Activated naive CD8-positive, alpha-beta T cell (primary cell): ENCODE measurements around the gene IQSEC2.

Experiments used
- H3K27ac Mint-ChIP-seq: one replicate; pipeline ENCODE4 v1.8.0; 2021; ENCODE audit warnings: mixed read lengths
- H3K27me3 Mint-ChIP-seq: one replicate; pipeline ENCODE4 v1.8.0; 2021; ENCODE audit warnings: mixed read lengths
- H3K36me3 Mint-ChIP-seq: one replicate; pipeline ENCODE4 v1.8.0; 2021; ENCODE audit warnings: mixed read lengths
- H3K4me1 Mint-ChIP-seq: one replicate; pipeline ENCODE4 v1.8.0; 2021; ENCODE audit warnings: low read depth, mixed read lengths
- H3K4me3 Mint-ChIP-seq: one replicate; pipeline ENCODE4 v1.8.0; 2021; ENCODE audit warnings: mild to moderate bottlenecking, mixed read lengths
- H3K9me3 Mint-ChIP-seq: one replicate; pipeline ENCODE4 v1.8.0; 2021; ENCODE audit warnings: low read depth, mixed read lengths

The IQSEC2 gene

GRCh38 chrX:53285591-53285990 is 4.2 kb upstream of the IQSEC2 start:
- peaks cover 28% of the 10 kb centered on the region for H3K4me1 Mint-ChIP-seq
- H3K9me3 Mint-ChIP-seq: no peaks in the 10 kb centered on the region
- no peak overlapping the region for H3K4me3 Mint-ChIP-seq
- no peak overlapping the region for H3K27ac Mint-ChIP-seq
- no peaks in the 10 kb centered on the region for H3K27me3 Mint-ChIP-seq
- no peaks in the 10 kb centered on the region for H3K36me3 Mint-ChIP-seq

- Mint-ChIP-seq H3K4me1 (peaks cover 31% of the 10 kb centered on the region), H3K9me3 (no peaks in the 10 kb centered on the region), H3K27me3 (no peaks in the 10 kb centered on the region), H3K36me3 (no peaks in the 10 kb centered on the region), H3K27ac (no peak overlapping the region), H3K4me3 (no peak overlapping the region)
Measured at GRCh38 chrX:53284684-53285447, 3.5 kb upstream of the IQSEC2 start.

GRCh38 chrX:53283567-53283966 is 2.2 kb upstream of the IQSEC2 start:
- Mint-ChIP-seq H3K4me3 (no peak overlapping the region), H3K27me3 (no peaks in the 10 kb centered on the region), H3K36me3 (no peaks in the 10 kb centered on the region), H3K27ac (no peak overlapping the region), H3K9me3 (no peaks in the 10 kb centered on the region), H3K4me1 (peaks cover 26% of the 10 kb centered on the region)

DNA sequence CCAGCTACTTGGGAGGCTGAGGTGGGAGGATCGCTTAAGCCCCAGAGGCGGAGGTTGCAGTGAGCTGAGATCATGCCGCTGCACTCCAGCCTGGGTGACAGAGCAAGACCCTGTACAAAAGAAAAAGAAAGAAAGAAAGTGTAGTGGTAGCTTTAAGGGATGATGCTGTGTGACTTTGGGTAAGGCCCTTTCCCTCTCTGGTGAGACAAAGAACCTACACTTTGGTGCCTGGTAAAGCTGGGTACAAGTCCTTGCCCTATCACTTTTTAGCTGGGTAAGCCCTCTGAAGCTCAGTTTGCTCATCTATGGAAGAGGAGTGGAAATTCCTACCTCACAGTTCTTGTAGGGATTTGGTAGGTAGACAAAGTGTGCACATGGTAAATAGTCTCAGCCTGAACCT is 1.7 kb upstream of the IQSEC2 start:
- H3K27ac Mint-ChIP-seq: no peak overlapping the region
- H3K27me3 Mint-ChIP-seq: no peaks in the 10 kb centered on the region
- H3K9me3 Mint-ChIP-seq: no peaks in the 10 kb centered on the region
- peaks cover 22% of the 10 kb centered on the region for H3K4me1 Mint-ChIP-seq
- H3K4me3 Mint-ChIP-seq: no peak overlapping the region
- no peaks in the 10 kb centered on the region for H3K36me3 Mint-ChIP-seq

GRCh38 chrX:53281963-53282695 is 745 bp upstream of the IQSEC2 start:
- Mint-ChIP-seq H3K36me3 (no peaks in the 10 kb centered on the region), H3K4me3 (no peak overlapping the region), H3K4me1 (peaks cover 13% of the 10 kb centered on the region), H3K27ac (no peak overlapping the region), H3K27me3 (no peaks in the 10 kb centered on the region), H3K9me3 (no peaks in the 10 kb centered on the region)

DNA sequence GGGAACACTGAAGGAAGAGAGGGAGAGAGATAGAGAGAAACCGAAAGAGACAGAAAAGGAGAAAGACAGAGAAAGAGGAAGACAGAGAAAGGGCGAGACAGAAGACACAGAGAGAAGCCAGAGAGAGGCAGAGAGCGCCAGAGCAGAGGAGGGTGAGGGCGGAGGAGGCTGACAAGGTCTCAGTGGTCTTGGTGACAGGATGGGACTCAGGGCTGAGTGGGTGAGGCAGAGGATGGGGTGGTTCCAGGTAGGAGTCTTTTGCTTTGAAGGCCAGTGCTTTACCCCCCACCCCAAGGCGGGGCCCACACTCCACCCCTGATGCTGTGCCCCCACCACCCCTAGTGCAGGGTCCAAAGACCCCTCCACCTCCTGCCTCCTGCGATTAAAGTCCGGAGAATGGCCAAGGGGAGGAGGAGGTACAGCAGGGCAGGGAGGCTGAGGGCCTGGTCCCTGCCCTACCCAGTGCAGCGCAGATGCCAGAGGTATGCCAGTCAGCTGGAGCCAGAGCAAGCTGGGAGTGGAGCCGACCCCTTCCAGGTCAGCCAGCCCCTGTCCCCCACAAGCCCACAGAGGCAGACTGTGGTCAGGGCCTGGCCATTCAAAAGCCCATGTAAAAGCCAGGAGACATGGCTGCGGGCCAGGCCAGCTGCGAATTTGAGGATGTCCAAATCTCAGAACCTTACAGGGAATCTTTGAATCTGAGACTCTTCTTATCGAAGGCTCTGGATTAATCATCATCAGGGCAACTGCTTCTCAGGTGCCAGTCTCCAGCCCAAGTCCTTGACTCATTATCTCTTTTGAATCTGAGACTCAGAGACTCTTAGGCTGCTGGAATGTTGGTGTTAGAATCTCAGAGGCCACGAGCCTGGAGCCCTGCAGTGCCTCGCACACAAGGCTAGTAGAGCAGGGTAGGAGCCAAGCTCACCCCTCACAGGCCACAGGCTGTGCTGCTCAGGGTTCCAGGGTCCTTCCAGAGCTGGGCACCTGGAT is 758 bp downstream of the IQSEC2 start:
- H3K36me3 Mint-ChIP-seq: no peaks in the 10 kb centered on the region
- H3K27ac Mint-ChIP-seq: no peak overlapping the region
- H3K27me3 Mint-ChIP-seq: no peaks in the 10 kb centered on the region
- no peaks in the 10 kb centered on the region for H3K9me3 Mint-ChIP-seq
- no peak overlapping the region for H3K4me3 Mint-ChIP-seq
- peaks cover 10% of the 10 kb centered on the region for H3K4me1 Mint-ChIP-seq

DNA sequence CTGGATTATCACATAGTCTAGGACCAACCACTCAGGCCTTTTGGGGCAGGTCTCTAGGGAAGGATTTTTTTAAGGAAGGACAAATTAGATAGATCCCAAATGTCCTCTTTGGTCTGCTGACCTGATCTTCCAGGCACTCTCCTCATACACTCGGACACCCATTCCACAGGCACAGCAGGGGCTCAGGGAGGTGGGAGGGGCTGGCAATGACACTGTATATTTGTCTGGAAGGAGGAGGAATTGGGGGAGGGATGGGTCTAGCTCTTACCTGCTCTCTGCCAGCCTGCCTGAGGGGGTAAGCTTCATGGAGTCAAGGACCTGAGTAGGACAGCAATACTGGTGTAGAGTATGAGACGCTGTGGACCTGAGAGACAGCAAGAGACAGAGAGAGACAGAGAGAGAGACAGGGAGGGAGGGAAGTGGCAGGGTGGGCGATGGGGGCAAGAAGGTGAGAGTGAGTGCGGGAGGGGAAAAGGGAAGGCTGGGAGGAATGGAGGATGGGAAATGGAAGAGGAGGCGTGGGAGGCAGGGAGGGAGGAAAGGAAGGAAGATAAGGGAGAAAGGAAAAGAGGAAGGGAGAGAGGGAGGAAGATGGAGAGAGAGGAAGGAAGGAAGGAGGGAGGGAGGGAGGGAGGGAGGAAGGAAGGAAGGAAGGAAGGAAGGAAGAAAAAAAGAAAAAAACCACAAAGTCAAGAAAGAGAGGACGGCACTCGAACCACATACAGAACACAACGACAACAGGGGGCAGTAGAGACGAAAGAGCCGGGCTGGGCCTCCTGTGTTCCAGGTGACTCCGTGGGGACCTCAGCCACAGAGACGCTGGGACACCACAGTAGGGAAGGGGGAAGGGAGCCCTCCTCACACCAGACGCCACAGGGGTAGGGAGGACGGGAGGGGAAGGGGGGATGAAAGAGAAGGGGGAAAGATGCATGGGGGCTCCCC is 1.8 kb downstream of the IQSEC2 start:
- no peak overlapping the region for H3K4me3 Mint-ChIP-seq
- H3K36me3 Mint-ChIP-seq: no peaks in the 10 kb centered on the region
- H3K9me3 Mint-ChIP-seq: no peaks in the 10 kb centered on the region
- peaks cover 4% of the 10 kb centered on the region for H3K4me1 Mint-ChIP-seq
- no peak overlapping the region for H3K27ac Mint-ChIP-seq
- H3K27me3 Mint-ChIP-seq: no peaks in the 10 kb centered on the region

DNA sequence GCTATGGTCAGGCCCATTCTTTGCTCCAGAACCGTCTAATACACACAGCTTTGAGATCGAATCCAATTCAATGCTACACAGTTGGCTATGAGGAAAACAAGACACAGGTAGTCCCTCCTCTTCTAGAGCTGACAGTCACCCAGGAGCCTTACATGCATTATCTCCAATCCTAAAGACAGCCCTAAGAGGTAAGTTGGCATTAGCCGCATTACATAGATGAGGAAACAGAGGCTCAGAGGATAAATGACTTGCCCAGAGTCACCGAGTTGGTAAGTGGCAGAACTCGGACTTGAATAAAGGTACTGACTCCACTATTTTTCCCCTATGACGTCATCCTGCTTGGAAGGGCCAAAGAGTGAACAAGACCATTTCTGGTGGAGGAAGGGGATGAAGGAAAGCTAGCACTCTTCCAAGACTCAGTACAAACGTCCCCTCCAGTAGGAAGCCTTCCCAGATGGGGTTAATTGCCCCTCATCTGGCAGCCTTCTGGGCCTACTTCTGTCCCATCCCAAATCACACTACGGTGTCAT is 8.5 kb downstream of the IQSEC2 start:
- Mint-ChIP-seq H3K27me3 (no peaks in the 10 kb centered on the region), H3K4me1 (no peaks in the 10 kb centered on the region), H3K9me3 (no peaks in the 10 kb centered on the region), H3K36me3 (no peaks in the 10 kb centered on the region), H3K27ac (no peak overlapping the region), H3K4me3 (no peak overlapping the region)

- no peaks in the 10 kb centered on the region for H3K27me3 Mint-ChIP-seq
- no peaks in the 10 kb centered on the region for H3K9me3 Mint-ChIP-seq
- H3K4me3 Mint-ChIP-seq: no peak overlapping the region
- H3K36me3 Mint-ChIP-seq: no peaks in the 10 kb centered on the region
- H3K27ac Mint-ChIP-seq: no peak overlapping the region
- peaks cover under 1% of the 10 kb centered on the region for H3K4me1 Mint-ChIP-seq
Measured at GRCh38 chrX:53269536-53270107, 11.8 kb downstream of the IQSEC2 start.

GRCh38 chrX:53268173-53268572 is 13.2 kb downstream of the IQSEC2 start:
- no peak overlapping the region for H3K27ac Mint-ChIP-seq
- no peak overlapping the region for H3K4me3 Mint-ChIP-seq
- H3K27me3 Mint-ChIP-seq: no peaks in the 10 kb centered on the region
- no peaks in the 10 kb centered on the region for H3K36me3 Mint-ChIP-seq
- H3K4me1 Mint-ChIP-seq: peaks cover 11% of the 10 kb centered on the region
- H3K9me3 Mint-ChIP-seq: no peaks in the 10 kb centered on the region

DNA sequence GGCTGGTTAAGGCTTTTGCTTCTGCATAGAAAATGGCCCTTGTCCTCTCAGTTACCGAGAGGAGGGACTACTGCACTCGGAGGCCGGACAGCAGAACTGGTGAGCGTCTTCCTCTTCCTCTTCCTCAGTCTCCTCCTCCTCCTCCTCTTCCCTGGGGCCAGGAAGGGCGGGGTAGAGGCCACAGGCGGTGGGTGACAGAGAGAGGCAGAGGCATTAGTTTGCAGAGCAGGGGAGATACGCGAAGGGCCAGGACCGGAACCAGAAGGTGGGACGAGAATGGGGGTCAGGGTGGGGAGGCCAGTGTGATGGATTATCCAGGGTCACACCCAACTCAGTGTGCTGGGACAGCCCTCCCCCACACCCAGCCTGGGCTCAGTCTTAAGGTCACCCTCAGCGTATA is 14.5 kb downstream of the IQSEC2 start:
- Mint-ChIP-seq H3K4me1 (peaks cover 24% of the 10 kb centered on the region), H3K9me3 (no peaks in the 10 kb centered on the region), H3K4me3 (no peak overlapping the region), H3K36me3 (no peaks in the 10 kb centered on the region), H3K27me3 (no peaks in the 10 kb centered on the region), H3K27ac (no peak overlapping the region)

DNA sequence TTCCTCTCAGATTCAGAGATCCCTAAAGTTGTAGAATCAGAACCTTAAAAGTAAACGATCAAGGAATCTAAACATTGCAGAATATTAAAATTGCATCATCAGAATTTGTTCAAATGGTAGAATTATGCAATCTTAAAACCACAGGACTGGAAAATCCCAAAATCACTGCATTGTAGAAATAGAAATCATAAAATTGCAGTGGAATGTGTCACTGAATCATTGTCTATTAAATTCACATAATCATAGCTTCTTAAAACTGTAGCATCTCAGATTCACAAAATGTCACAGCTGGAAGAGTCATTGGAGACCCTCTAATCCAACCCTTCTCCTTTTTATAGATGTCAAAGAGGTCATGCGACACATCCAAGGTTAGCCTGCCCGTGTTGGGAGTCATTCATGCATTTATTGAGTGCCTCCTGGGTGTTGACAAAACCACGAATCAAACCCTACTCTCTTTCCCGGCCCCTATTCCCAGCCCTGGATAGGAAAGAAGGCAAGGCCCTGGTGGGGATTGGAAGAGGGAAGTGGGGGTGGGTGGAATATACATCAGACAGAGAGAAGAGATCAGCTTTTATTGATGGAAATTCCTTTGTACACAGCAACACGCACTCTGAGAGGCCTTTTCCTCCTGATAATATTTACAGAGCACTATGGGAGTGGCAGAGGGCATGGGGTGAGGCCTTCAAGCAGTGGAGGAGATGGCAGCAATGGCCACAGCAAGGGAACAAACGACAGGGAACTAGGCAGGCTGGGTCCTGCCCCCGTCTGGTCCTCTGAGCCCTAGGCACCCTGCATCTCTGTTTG is 15.4 kb downstream of the IQSEC2 start:
- Mint-ChIP-seq H3K27ac (no peak overlapping the region), H3K4me3 (no peak overlapping the region), H3K36me3 (no peaks in the 10 kb centered on the region), H3K27me3 (no peaks in the 10 kb centered on the region), H3K4me1 (peaks cover 31% of the 10 kb centered on the region), H3K9me3 (no peaks in the 10 kb centered on the region)

DNA sequence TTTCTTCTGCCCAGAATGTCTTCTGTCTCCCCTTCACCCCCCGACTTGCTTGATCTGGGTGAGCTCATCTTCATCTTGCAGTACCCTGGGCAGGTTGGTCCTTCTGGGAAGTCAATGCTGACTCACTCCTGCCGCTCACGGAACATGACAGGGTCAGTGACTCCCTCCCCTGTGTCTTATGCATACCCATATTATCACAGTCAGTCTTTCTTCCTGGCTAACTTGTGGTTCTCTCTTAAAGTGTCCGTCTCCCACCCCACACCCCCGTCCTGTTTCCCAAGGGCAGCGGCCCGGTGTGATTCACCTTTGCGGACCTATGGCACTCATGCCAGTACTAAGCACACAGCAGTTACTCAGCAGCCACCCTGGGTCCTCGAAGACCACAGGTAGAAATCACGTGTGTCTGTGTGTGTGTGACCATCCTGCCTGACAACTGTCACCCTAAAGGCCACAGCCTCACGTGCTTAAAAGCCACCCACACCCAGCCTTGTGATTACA is 17.7 kb downstream of the IQSEC2 start:
- no peaks in the 10 kb centered on the region for H3K9me3 Mint-ChIP-seq
- no peaks in the 10 kb centered on the region for H3K27me3 Mint-ChIP-seq
- H3K27ac Mint-ChIP-seq: peak overlapping the region; percentile 42
- H3K4me3 Mint-ChIP-seq: no peak overlapping the region
- no peaks in the 10 kb centered on the region for H3K36me3 Mint-ChIP-seq
- H3K4me1 Mint-ChIP-seq: peaks cover 31% of the 10 kb centered on the region
